HG03439 (cell line): ENCODE results near the gene EXOC3L2.

Experiments
- ATAC-seq: cut with Tn5 transposase; IDR thresholded peaks from one replicate; pipeline ENCODE4 v1.9.1; 2021; ENCODE audit warnings: mild to moderate bottlenecking, moderate library complexity; ENCODE audit not compliant: unreplicated experiment

EXOC3L2 gene

DNA sequence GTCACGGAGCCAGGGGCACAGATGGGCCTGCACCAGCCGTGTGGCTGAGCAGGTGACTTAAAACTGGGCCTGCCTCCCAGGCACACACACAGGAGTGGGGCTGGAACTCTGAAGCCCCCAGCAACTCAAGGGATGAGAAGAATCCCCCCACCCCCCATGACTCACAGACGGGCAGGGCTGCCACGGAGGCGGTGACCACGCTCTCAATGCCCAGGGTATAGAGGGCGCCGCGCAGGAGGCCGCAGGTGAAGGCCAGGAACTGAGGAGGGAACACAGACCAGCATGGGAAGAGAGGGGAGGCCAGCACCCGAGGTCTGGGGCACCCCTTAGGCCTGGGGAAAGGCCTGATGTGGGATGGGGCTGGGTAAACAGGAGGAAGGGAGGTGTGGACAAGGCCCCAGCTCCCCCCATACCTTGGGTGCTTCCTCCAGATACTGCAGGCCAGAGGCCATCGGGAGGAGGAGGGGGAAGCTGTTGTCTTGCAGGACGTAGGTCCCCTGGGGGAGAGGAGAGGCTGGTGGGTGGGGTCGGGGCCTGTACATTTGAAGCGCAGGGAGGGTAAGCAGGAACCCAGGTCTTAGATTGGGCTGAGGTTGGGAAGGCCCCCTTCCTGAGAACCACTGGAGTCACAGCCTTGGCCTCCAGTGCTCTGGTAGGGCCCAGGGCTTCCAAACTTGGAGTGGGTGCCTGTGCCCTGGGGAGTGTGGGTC is 81.3 kb downstream of the EXOC3L2 start:
- ATAC-seq = no peak

DNA sequence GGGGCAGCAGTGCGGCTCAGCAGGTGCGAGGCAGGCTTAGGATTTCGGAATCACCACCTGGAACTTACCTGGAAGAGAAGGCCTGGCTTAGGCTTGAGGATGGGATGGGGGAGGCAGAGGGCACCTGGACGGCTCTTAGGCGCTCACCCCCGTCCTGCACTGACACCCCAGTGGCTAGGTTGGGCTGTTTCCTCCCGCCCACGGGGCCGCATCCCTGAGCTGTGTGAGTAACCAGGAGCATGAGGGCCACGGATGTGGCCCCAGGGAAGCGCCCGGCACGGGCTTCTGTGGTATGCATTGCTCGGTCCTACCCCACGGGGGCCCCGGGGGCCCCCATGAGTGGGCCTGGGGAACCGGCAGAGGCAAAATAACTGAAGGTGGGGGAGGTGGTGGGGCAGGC is 82.1 kb downstream of the EXOC3L2 start:
- ATAC-seq = no peak

DNA sequence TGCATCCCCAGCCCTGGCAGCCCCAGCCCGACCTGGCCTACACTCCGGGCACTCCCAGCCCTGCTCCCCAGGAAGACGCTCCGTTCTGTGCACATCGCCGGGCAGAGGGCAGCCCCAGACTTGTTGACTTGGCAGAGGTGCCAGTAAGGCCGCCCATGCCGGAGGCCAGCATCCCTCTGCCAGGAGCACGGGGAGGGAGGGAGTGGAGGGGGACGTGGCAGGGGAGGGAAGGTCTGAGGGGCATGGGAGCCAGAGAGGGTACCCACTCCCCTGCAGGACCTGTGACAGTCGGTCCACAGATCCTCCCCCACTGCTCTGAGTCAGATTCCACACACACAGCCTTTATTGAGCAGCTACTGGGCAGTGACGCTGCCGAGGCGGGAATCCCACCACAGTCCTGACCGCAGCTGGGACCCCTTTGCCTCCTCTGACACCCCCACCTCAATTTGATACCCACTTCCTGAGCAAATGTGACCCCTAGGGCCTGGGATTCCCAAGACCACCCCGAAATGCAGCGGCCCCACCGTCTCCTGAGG is 82.5 kb downstream of the EXOC3L2 start:
- no peak for ATAC-seq
